Esophagus (tissue), 2 donors: ENCODE results near the gene OPRL1. TPM values are rescaled to one million over a fixed set of nuclear protein-coding genes. Genes with fewer than 3 reads are reported as not detected.

Source experiments
- H3K27ac ChIP-seq, 2 donors: one replicate each; pipeline ENCODE4 v1.5.1; 2013; ENCODE audit warnings: low read depth in 2 of 2, mild to moderate bottlenecking in 2 of 2, inconsistent platforms in 1 of 2, low read length in 1 of 2, moderate library complexity in 1 of 2
- H3K27me3 ChIP-seq, 2 donors: one replicate each; pipeline ENCODE4 v1.6.1; 2013; ENCODE audit warnings: low read length in 2 of 2, control low read depth in 1 of 2, mild to moderate bottlenecking in 1 of 2; ENCODE audit not compliant: insufficient read depth in 2 of 2, control insufficient read depth in 1 of 2
- H3K36me3 ChIP-seq, 2 donors: one replicate each; pipeline ENCODE4 v1.6.1; 2013; ENCODE audit warnings: low read length in 1 of 2; ENCODE audit not compliant: control insufficient read depth in 2 of 2, insufficient read depth in 2 of 2
- H3K4me1 ChIP-seq, 2 donors: one replicate each; pipeline ENCODE4 v1.6.1; 2013; ENCODE audit warnings: low read length in 1 of 2; ENCODE audit not compliant: control insufficient read depth in 2 of 2, insufficient read depth in 2 of 2
- H3K4me3 ChIP-seq, 2 donors: one replicate each; pipeline ENCODE4 v1.5.1; 2013; ENCODE audit warnings: low read length in 2 of 2, mild to moderate bottlenecking in 2 of 2, low read depth in 1 of 2, moderate library complexity in 1 of 2
- H3K9me3 ChIP-seq, 2 donors: one replicate each; pipeline ENCODE4 v1.6.1; 2013; ENCODE audit warnings: mild to moderate bottlenecking in 2 of 2, low read depth in 1 of 2, low read length in 1 of 2, moderate library complexity in 1 of 2; ENCODE audit not compliant: control insufficient read depth in 2 of 2, insufficient read depth in 1 of 2
- WGBS, 2 donors: extraction: QIAGEN DNeasy Blood & Tissue Kit; methylation state at CpG; one replicate each; pipeline ENCODE4 v1.1.7; 2013; 5-methylcytosine and 5-hydroxymethylcytosine counted together
- polyA plus RNA-seq, 2 donors: library from polyadenylated mRNA; stranded (reverse); fragments of 200-250 nt; gene quantifications; one replicate each; pipeline ENCODE4 v1.2.3, GENCODE V29; 2013
- donor health status: healthy with polysubstance abuse.
- donor health status: Bipolar disorder and iron deficiency.

OPRL1 gene
- polyA plus RNA-seq, 2 donors: 0.13 to 0.14 TPM

DNA sequence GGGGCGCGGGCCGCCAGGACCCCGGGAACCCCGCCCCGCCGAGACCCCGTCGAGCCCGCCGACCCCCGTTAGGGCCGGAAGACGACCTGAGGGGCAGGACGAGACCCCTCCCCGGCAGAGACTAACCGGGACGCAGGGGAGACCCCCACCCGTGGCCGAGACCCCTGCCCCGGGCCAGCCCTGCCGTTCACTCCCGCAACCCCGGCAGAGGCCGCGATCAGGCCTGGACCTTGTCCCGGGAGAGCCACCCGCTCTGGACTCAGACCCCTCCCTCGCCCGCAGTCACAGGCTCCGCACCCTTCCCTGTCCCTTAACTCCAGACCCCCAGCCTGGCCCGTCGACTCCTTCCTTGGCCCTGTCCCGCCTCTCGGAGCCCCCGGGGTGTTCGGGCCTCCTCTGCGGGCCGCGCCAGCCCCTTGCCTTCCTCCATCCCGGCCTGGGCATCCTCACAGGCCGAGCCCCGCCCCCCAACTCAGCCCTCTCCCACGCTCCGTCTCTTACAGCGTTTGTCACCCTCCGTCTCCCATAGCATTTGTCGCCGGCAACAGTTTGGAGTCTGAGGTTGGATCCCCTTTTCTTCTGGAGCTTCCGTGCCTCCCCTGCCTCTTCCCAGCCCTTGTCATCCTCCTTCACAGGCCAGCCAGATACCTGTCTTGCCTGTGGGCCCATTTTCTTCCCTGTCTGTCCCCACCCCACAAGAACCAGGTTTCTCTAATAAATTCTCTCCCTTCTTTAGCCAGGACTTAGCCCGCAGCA lies 16.3 kb upstream of the OPRL1 start:
- Histone ChIP-seq H3K4me1 (peaks cover 6 to 15% of the 10 kb centered on the region in 2 donors), H3K9me3 (no peaks in the 10 kb centered on the region), H3K27me3 (no peaks in the 10 kb centered on the region), H3K27ac (peak overlapping the region; percentile 55 to 66), H3K36me3 (no peaks in the 10 kb centered on the region), H3K4me3 (peak overlapping the region; percentile 58 to 78)
- WGBS, 2 donors: 2 to 4% methylated on average over 34 to 51 of the region's 51 CpGs

DNA sequence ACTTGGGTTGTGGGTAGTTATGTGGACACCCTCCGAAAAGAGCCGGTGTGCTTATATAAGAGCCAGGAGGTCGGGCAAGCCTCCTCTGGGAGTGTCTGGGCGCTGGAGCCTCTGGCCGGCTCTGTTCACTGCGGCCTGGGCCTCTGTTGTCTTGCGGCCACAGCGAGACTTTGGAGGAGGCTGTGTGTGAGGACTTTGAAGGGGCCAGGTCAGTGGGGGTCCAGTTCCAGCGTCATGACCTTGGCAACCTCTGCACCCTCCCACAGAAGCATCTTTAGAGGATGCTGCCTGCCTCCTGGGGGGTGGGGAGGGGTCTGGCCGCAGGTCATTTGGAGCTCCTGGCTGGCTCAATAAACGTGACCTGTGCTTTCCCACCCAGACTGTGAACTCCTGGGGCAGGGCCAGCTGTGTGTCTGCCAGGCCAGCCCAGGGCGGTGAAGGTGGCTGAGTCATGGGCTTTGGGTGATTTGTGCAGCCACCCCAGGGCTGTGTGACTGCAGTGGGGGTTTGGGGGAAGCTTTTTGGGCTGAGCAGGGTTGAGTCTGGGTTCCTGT lies 15.7 kb upstream of the OPRL1 start:
- H3K27me3 ChIP-seq: no peaks in the 10 kb centered on the region
- 21 to 38% methylated on average over 12 of the region's 12 CpGs for WGBS, 2 donors
- H3K4me3 ChIP-seq: peak overlapping the region in 1 of 2 donors; percentile 58
- peaks cover 6 to 15% of the 10 kb centered on the region in 2 donors for H3K4me1 ChIP-seq
- peak overlapping the region in 1 of 2 donors; percentile 66 for H3K27ac ChIP-seq
- H3K36me3 ChIP-seq: no peaks in the 10 kb centered on the region
- H3K9me3 ChIP-seq: no peaks in the 10 kb centered on the region

DNA sequence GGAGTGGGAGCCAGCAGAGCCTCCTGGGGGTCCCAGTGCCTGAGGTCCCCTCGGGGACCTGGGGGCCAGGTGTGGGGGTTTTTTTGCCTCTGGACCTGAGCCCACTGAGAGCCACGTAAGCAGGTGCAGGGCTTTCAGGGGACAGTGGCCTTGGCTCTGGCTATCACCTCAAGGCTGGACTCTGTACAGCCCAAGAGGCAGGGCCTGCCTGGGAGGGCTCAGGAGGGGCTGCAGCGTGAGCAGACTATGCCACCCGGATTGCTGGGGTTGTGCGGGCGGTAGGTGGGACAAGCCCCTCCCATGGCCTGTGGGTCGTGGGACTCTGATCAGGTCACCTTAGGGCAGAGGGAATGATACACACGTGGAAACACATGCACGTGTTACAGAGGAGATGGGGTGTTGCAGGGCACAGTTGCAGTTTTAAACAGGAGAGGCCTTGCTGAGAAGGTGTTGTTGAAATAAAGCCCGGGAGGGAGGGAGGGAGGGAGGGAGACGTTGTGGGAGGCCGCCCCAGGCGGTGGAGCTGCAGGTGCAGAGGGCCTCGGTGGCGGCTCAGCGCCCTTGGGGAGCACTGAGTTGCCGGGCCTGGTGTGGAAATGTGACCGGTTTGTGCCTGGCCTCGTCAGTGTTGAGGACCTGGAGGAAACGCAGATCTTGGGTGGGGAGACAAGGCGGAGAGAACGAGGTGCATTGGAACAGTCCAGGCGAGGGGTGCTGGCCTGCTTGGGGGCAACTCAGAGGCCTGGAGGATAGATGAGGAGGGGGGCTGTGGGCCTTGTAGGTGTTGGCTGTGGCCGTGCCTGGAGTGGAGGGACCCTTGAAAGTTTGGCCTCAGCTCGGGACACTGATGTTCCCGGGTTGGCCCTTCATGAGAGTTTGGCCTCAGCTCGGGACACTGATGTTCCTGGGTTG lies 14.6 kb upstream of the OPRL1 start:
- H3K27me3 ChIP-seq: no peaks in the 10 kb centered on the region
- WGBS, 2 donors: 48 to 49% methylated on average over 27 of the region's 27 CpGs
- peaks cover 6 to 15% of the 10 kb centered on the region in 2 donors for H3K4me1 ChIP-seq
- no peak overlapping the region for H3K27ac ChIP-seq
- no peaks in the 10 kb centered on the region for H3K9me3 ChIP-seq
- no peak overlapping the region for H3K4me3 ChIP-seq
- H3K36me3 ChIP-seq: no peaks in the 10 kb centered on the region

DNA sequence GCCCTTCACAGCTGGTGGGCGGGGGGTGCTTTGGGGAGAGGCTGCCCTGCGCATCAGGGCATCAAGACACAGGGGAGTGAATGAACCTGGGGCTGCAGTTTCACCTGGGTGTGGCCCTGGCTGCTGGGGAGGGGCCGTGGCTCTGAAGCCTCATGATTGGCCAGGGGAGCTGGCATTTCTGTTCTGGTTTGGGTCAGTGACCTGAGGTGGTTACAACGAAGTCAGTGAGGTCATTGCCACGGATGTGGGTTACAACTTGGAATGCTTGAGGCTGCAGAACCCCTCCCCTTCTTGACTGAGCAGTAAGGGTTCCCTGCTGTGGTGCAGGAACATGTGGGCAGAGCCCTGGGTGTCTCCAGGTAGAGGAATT lies 13.9 kb upstream of the OPRL1 start:
- Histone ChIP-seq H3K4me3 (no peak overlapping the region), H3K9me3 (no peaks in the 10 kb centered on the region), H3K4me1 (peaks cover 6 to 15% of the 10 kb centered on the region in 2 donors), H3K27me3 (no peaks in the 10 kb centered on the region), H3K27ac (no peak overlapping the region), H3K36me3 (no peaks in the 10 kb centered on the region)
- WGBS, 2 donors: 46 to 49% methylated on average over 5 of the region's 5 CpGs

DNA sequence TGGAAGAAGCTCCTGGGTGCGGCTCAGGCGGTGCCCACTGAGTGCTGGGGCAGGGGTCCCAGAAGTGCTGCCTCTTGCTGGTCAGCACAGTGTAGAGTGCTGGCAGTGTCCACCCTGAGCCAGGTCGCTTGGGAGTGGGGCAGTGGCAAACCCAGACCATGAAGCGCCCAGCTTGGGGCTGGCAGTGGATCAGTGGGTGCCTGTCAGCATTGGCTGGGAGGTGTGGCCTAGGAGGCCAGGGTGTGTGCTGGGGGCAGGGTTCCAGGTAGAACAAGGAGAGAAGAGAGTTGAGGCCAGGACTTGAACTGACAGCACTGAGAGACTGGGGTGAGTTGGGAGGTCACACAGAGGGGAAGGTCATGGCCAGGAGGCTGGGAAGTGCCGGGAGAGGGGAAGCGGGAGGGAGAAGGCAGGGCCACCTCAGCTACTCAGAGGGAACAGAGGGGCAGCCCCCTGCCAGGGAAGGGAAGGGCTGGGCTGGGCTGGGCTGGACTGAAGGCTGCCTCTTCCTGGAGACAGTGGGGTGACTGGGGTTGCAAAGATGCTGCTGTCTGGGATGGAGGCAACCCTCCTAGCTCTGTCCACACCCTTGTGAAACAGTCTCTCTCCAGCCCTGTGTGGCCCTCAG lies 12.8 kb upstream of the OPRL1 start:
- Histone ChIP-seq H3K27me3 (no peaks in the 10 kb centered on the region), H3K4me3 (no peak overlapping the region), H3K27ac (no peak overlapping the region), H3K36me3 (no peaks in the 10 kb centered on the region), H3K9me3 (no peaks in the 10 kb centered on the region), H3K4me1 (peaks cover 6 to 13% of the 10 kb centered on the region in 2 donors)
- 76 to 78% methylated on average over 6 of the region's 6 CpGs for WGBS, 2 donors

DNA sequence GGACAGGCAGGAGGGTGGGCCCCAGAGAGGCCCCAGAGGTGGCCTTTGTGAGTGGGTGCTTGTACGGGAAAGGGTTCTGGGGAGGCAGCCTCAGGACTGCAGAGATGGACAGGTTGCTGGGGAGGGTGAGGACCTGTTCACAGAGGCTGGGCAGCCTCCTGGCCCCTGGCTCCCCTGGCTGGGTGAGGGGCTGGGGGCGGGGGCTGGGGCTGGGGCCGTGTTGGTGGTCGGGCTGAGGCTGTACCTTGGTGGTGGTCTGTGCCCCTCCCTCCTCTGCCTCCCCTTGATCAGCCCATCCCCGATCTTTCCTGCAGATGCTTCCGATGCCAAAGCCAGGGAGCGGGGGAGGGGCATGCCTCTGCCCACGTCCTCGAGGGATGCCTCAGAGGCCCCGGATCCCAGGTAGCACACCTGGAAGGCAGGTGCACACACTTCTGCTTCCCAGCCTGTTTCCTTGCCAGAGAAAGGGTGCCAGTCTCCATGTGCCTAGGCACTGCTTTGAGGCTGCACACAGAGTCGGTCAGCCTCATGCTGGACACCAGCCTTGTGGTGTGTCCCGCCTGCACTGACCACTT lies 12.1 kb upstream of the OPRL1 start:
- 71 to 75% methylated on average over 9 to 12 of the region's 12 CpGs for WGBS, 2 donors
- no peak overlapping the region for H3K4me3 ChIP-seq

DNA sequence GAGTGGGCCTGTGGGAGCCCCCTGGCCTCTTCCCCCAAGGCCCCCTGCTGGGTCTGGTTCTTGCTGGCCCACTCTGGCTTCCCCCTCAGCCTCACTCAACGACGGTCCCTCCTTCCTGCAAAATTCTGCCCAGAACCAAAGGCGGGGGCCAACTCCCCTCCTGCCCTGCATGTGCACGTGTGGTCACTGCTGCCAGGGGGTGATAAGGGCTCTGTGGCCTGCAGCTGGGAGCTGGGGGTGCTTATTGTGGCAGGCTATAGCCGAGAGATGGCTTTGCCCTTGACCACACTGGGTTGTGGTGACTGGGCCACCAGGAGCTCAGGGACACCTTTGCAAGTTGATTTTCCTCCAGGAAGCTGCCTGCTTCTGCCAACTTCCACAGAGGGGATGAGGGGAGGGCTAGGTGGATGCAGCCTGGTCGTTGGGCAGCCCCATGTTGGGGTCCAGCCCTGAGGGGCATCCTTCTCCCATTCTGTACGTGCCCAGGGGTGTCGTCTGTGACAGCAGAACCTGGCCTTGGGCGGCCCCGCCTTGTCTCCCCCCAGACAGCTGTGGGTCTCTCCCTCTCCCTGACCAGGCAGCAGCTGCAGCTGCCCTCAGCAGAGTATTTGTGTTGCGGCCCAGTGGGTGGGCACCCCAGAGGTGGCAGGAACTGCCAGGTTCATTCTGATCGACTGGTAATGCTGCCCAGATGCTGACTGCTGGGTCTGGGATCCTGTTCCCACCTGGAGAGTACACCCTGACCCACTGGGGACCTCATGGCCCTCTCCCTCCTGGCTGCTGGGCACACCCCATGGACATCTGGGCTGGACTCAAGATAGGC lies 11.3 kb upstream of the OPRL1 start:
- Histone ChIP-seq H3K9me3 (peaks cover 0 to under 1% of the 10 kb centered on the region in 2 donors), H3K4me1 (peaks cover 6 to 8% of the 10 kb centered on the region in 2 donors), H3K27me3 (no peaks in the 10 kb centered on the region), H3K36me3 (peaks cover 0 to 7% of the 10 kb centered on the region in 2 donors), H3K4me3 (no peak overlapping the region), H3K27ac (no peak overlapping the region)
- WGBS, 2 donors: 77 to 79% methylated on average over 11 to 12 of the region's 12 CpGs

More for the DNA sequence above, 12.1 kb upstream of the OPRL1 start:
- Histone ChIP-seq H3K27ac (no peak overlapping the region), H3K27me3 (no peaks in the 10 kb centered on the region), H3K9me3 (no peaks in the 10 kb centered on the region), H3K36me3 (peaks cover 0 to 2% of the 10 kb centered on the region in 2 donors), H3K4me1 (peaks cover 6 to 9% of the 10 kb centered on the region in 2 donors)

DNA sequence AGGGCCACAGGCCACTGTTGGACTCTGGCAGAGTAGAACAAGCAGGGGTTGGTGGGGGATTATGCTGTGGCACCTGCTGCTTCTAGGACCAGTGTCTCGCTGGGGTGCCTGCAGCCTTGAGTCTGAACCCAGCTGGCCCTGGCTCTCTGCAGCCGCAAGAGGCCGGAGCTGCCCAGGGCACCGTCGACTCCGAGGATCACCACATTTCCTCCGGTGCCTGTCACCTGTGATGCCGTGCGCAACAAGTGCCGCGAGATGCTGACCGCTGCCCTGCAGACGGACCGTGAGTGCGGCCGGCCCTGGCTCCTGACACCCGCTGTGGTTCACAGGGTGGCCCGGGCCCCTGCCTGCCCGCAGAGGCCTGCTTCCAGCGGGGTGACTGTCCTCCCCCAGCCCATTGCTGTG lies 10.7 kb upstream of the OPRL1 start:
- no peak overlapping the region for H3K4me3 ChIP-seq
- H3K4me1 ChIP-seq: peaks cover 3 to 9% of the 10 kb centered on the region in 2 donors
- peaks cover 0 to 6% of the 10 kb centered on the region in 2 donors for H3K9me3 ChIP-seq
- no peak overlapping the region for H3K27ac ChIP-seq
- no peaks in the 10 kb centered on the region for H3K27me3 ChIP-seq
- H3K36me3 ChIP-seq: peaks cover 2 to 13% of the 10 kb centered on the region in 2 donors
- 90 to 92% methylated on average over 20 of the region's 20 CpGs for WGBS, 2 donors
